Stimulated activated effector memory CD8-positive, alpha-beta T cell treated with anti-CD3 and anti-CD28 coated beads, Interleukin-12 subunit alpha, Interleukin-12 subunit beta, amount 100 ng/mL, for 72 hours (primary cell): ENCODE results near the gene MAMDC4.
"Not testable (repeated sequence)": the region's sequence is repeated elsewhere in the genome, so short reads cannot be mapped to it uniquely, and the experiment has no call there.

Experiments
- ATAC-seq: fragments of 150-1000 bp; cut with Tn5 transposase; 2 replicates; pipeline ENCODE4 v1.10.0; 2021
- DNase-seq, 2 donors: peaks; one replicate each; pipeline ENCODE4 v3.0.0; 2021 to 2022; ENCODE audit warnings: low spot score in 2 of 2
- H3K27ac Mint-ChIP-seq: one replicate; pipeline ENCODE4 v1.8.0; 2022; ENCODE audit warnings: mild to moderate bottlenecking, mixed read lengths
- H3K36me3 Mint-ChIP-seq: one replicate; pipeline ENCODE4 v1.8.0; 2022; ENCODE audit warnings: mild to moderate bottlenecking, mixed read lengths
- H3K4me1 Mint-ChIP-seq: one replicate; pipeline ENCODE4 v1.8.0; 2022; ENCODE audit warnings: mixed read lengths
- H3K4me3 Mint-ChIP-seq: one replicate; pipeline ENCODE4 v1.8.0; 2022; ENCODE audit warnings: mild to moderate bottlenecking, mixed read lengths
- H3K9me3 Mint-ChIP-seq: one replicate; pipeline ENCODE4 v1.8.0; 2022; ENCODE audit warnings: mixed read lengths

MAMDC4 gene

GRCh38 chr9:136858844-136859757 lies 7.0 kb downstream of the MAMDC4 start:
- no peak overlapping the region for H3K27ac Mint-ChIP-seq
- ATAC-seq (no peak), DNase-seq (no peak)
- H3K4me1 Mint-ChIP-seq = peaks cover 9% of the 10 kb centered on the region
- peaks cover 30% of the 10 kb centered on the region for H3K36me3 Mint-ChIP-seq
- H3K9me3 Mint-ChIP-seq = no peaks in the 10 kb centered on the region
- no peak overlapping the region for H3K4me3 Mint-ChIP-seq

- H3K4me3 Mint-ChIP-seq = no peak overlapping the region
- peaks cover 16% of the 10 kb centered on the region for H3K4me1 Mint-ChIP-seq
- no peak for DNase-seq
- ATAC-seq = no peak
- H3K36me3 Mint-ChIP-seq = peaks cover 45% of the 10 kb centered on the region
- no peaks in the 10 kb centered on the region for H3K9me3 Mint-ChIP-seq
- peak overlapping the region; percentile 71 for H3K27ac Mint-ChIP-seq
Measured at GRCh38 chr9:136860529-136860928, 8.4 kb downstream of the MAMDC4 start.

- H3K27ac Mint-ChIP-seq = peak overlapping the region; percentile 71
- peaks cover 16% of the 10 kb centered on the region for H3K4me1 Mint-ChIP-seq
- H3K9me3 Mint-ChIP-seq = no peaks in the 10 kb centered on the region
- DNase-seq = no peak
- ATAC-seq = no peak
- peaks cover 45% of the 10 kb centered on the region for H3K36me3 Mint-ChIP-seq
- no peak overlapping the region for H3K4me3 Mint-ChIP-seq
Measured at GRCh38 chr9:136860933-136861873, 9.1 kb downstream of the MAMDC4 start.

GRCh38 chr9:136861874-136862457 lies 9.8 kb downstream of the MAMDC4 start:
- H3K27ac Mint-ChIP-seq = no peak overlapping the region
- no peak for DNase-seq
- peaks cover 45% of the 10 kb centered on the region for H3K36me3 Mint-ChIP-seq
- H3K4me3 Mint-ChIP-seq = no peak overlapping the region
- peaks cover 16% of the 10 kb centered on the region for H3K4me1 Mint-ChIP-seq
- no peaks in the 10 kb centered on the region for H3K9me3 Mint-ChIP-seq
- no peak for ATAC-seq

DNA sequence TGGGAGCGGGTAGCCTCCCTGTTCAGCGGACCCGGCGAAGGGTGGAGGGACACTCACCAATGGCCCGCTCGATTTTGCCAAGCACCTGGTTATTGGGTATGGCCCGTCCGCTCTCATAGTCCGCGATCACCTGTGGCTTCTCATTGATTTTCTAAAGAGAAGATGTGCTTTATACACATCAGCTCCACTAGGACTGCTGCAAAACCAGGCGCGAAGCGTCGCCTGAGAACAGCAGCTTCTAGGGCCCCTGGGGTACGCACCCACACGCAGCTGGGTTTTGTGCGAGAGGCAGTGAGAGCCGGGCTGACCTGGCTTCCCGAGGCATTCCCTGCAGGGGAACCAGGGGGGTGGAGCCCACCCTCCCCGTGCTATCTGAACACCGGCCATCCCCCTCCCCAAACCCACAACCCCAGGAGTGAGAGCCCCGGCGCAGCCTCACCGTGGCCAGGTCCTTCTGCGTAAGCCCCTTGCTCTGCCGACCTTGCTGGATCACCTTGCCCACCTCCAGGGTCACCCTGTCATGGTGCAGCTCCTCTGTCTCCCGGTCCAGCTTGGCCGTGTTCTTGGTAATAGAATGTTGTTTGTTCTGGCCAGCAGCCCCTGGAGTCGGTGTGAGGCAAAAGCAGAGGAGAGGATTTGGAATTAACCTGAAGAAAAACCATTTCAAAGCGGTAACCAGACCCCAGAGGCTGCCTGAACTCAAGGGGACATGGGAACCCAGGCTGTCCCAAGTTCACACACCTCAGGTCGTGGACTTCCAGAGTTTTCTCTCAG lies 10.9 kb downstream of the MAMDC4 start:
- Mint-ChIP-seq H3K4me3 (no peak overlapping the region), H3K36me3 (peaks cover 45% of the 10 kb centered on the region), H3K27ac (no peak overlapping the region), H3K4me1 (peaks cover 16% of the 10 kb centered on the region), H3K9me3 (no peaks in the 10 kb centered on the region)
- no peak for DNase-seq
- no peak for ATAC-seq

- Mint-ChIP-seq H3K36me3 (peaks cover 45% of the 10 kb centered on the region), H3K4me1 (peaks cover 16% of the 10 kb centered on the region), H3K27ac (no peak overlapping the region), H3K4me3 (no peak overlapping the region), H3K9me3 (no peaks in the 10 kb centered on the region)
- ATAC-seq (no peak), DNase-seq (no peak)
Measured at GRCh38 chr9:136863623-136864273, 11.6 kb downstream of the MAMDC4 start.

- H3K4me1 Mint-ChIP-seq = peaks cover 16% of the 10 kb centered on the region
- H3K9me3 Mint-ChIP-seq = no peaks in the 10 kb centered on the region
- no peak for ATAC-seq
- peaks cover 45% of the 10 kb centered on the region for H3K36me3 Mint-ChIP-seq
- peak overlapping the region; percentile 94 for H3K27ac Mint-ChIP-seq
- no peak for DNase-seq
- H3K4me3 Mint-ChIP-seq = peak overlapping the region; percentile 78
Measured at GRCh38 chr9:136865041-136865767, 13.1 kb downstream of the MAMDC4 start.

GRCh38 chr9:136865768-136866103 lies 13.6 kb downstream of the MAMDC4 start:
- H3K9me3 Mint-ChIP-seq = no peaks in the 10 kb centered on the region
- ATAC-seq (peak; percentile 22), DNase-seq (no peak)
- H3K4me1 Mint-ChIP-seq = peaks cover 16% of the 10 kb centered on the region
- peak overlapping the region; percentile 78 for H3K4me3 Mint-ChIP-seq
- peak overlapping the region; percentile 94 for H3K27ac Mint-ChIP-seq
- peaks cover 45% of the 10 kb centered on the region for H3K36me3 Mint-ChIP-seq

DNA sequence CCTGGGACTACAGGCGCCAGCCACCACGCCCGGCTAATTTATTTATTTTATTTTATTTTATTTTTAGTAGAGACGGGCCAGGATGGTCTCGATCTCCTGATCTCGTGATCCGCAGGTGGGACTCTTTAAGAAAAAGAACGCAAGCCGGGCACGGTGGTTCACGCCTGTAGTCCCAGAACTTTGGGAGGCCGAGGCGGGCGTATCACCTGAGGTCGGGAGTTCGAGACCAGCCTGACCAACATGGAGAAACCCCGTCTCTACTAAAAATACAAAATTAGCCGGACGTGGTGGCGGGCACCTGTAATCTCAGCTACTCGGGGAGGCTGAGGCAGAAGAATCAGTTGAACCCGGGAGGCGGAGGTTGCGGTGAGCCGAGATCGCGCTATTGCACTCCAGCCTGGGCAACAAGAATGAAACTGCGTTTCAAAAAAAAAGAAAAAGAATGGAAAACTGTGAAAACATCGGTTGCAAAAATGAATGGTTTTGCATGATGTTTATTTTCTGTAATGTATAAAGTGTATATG lies 14.8 kb downstream of the MAMDC4 start:
- Mint-ChIP-seq H3K4me3 (peak overlapping the region; percentile 78), H3K4me1 (peaks cover 16% of the 10 kb centered on the region), H3K36me3 (peaks cover 36% of the 10 kb centered on the region)
- DNase-seq, H3K27ac Mint-ChIP-seq, H3K9me3 Mint-ChIP-seq, ATAC-seq: not testable (repeated sequence)

DNA sequence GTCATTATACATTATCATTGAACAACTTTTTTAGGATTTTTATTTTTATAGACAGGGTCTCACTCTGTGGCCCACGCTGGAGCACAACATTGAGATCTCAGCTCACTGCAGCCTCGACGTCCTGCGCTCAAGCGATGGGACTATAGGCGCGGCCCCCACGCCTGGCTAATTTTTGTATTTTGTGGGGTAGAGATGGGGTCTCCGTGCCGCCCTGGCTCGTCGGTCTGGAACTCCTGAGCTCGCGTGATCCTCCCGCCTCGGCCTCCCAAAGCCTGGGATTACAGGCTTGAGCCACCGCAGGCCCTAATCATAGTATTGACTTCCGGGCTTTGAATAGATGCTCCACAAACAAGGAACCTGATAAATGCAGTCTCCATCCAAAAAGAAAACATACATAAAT lies 15.3 kb downstream of the MAMDC4 start:
- DNase-seq (no peak), ATAC-seq (no peak)
- Mint-ChIP-seq H3K9me3 (no peaks in the 10 kb centered on the region), H3K4me3 (peak overlapping the region; percentile 78), H3K4me1 (peaks cover 16% of the 10 kb centered on the region), H3K27ac (no peak overlapping the region), H3K36me3 (peaks cover 30% of the 10 kb centered on the region)

GRCh38 chr9:136867917-136868316 lies 15.8 kb downstream of the MAMDC4 start:
- H3K4me3 Mint-ChIP-seq = peak overlapping the region; percentile 78
- H3K9me3 Mint-ChIP-seq = peaks cover 2% of the 10 kb centered on the region
- no peak for ATAC-seq
- H3K4me1 Mint-ChIP-seq = peaks cover 16% of the 10 kb centered on the region
- DNase-seq = no peak
- peaks cover 26% of the 10 kb centered on the region for H3K36me3 Mint-ChIP-seq
- no peak overlapping the region for H3K27ac Mint-ChIP-seq

DNA sequence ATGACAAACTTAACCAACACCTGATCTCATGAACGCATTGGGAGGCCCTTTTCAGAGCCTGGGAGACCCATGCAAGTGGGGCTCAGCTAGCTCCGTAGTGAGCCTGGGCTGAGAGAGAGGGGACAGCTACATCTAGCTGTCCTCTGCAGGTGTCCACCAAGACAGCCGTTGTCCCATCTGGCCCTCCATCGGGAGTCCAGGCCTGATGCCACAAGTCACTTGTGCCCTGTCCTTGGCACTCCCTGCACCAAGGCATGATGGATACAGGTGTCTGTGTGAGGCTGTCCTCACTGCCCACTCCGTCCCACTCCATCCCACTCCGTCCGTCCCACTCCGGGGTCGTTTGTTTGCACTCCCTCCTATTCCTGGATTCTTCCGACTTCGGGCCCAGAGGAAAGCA lies 16.5 kb downstream of the MAMDC4 start:
- Mint-ChIP-seq H3K36me3 (peaks cover 19% of the 10 kb centered on the region), H3K9me3 (peaks cover 2% of the 10 kb centered on the region), H3K27ac (no peak overlapping the region), H3K4me3 (peak overlapping the region; percentile 78), H3K4me1 (peaks cover 11% of the 10 kb centered on the region)
- DNase-seq = no peak
- ATAC-seq = no peak

GRCh38 chr9:136869611-136870010 lies 17.5 kb downstream of the MAMDC4 start:
- H3K27ac Mint-ChIP-seq = peak overlapping the region; percentile 10
- not testable (repeated sequence) for ATAC-seq, DNase-seq, H3K4me3 Mint-ChIP-seq, H3K4me1 Mint-ChIP-seq, H3K36me3 Mint-ChIP-seq, H3K9me3 Mint-ChIP-seq
